HEK293T (cell line): ENCODE data around the gene NME7.

Experiments
- ARNT ChIP-seq: fragments of 450-650 bp; IDR thresholded peaks from 2 replicates; pipeline ENCODE4 v1.6.1; 2017; ENCODE audit warnings: mild to moderate bottlenecking
- BHLHE40 ChIP-seq: fragments of 450-650 bp; IDR thresholded peaks from 2 replicates; pipeline ENCODE4 v1.6.1; 2016; ENCODE audit warnings: mild to moderate bottlenecking, moderate library complexity, borderline replicate concordance
- CTBP1 ChIP-seq: fragments of 450-650 bp; IDR thresholded peaks from 2 replicates; pipeline ENCODE4 v1.6.1; 2016; ENCODE audit warnings: borderline replicate concordance
- ELF4 ChIP-seq: fragments of 450-650 bp; IDR thresholded peaks from 2 replicates; pipeline ENCODE4 v1.6.1; 2017; ENCODE audit warnings: antibody characterized with exemption
- FOXA1 ChIP-seq: fragments of 450-650 bp; IDR thresholded peaks from 2 replicates; pipeline ENCODE4 v1.6.1; 2016; ENCODE audit warnings: mild to moderate bottlenecking
- FOXK2 ChIP-seq: fragments of 450-650 bp; IDR thresholded peaks from 2 replicates; pipeline ENCODE4 v1.6.1; 2016; ENCODE audit warnings: mild to moderate bottlenecking
- HDGF ChIP-seq: fragments of 450-650 bp; IDR thresholded peaks from 2 replicates; pipeline ENCODE4 v1.6.1; 2017; ENCODE audit warnings: antibody characterized with exemption, borderline replicate concordance
- LEF1 ChIP-seq: fragments of 450-650 bp; IDR thresholded peaks from 2 replicates; pipeline ENCODE4 v1.6.1; 2017; ENCODE audit warnings: mild to moderate bottlenecking, borderline replicate concordance
- NFRKB ChIP-seq: fragments of 450-650 bp; IDR thresholded peaks from 2 replicates; pipeline ENCODE4 v1.6.1; 2016; ENCODE audit warnings: mild to moderate bottlenecking, moderate library complexity
- SP1 ChIP-seq: fragments of 450-650 bp; IDR thresholded peaks from 2 replicates; pipeline ENCODE4 v1.6.1; 2017
- SUZ12 ChIP-seq: fragments of 450-650 bp; IDR thresholded peaks from 2 replicates; pipeline ENCODE4 v1.6.1; 2016; ENCODE audit warnings: mild to moderate bottlenecking
- ZNF384 ChIP-seq: fragments of 450-650 bp; IDR thresholded peaks from 2 replicates; pipeline ENCODE4 v1.6.1; 2016
- TF ChIP-seq, protein P1 (sequence below): fragments of 450-650 bp; IDR thresholded peaks from 2 replicates; pipeline ENCODE4 v1.6.1; 2016

DNA sequence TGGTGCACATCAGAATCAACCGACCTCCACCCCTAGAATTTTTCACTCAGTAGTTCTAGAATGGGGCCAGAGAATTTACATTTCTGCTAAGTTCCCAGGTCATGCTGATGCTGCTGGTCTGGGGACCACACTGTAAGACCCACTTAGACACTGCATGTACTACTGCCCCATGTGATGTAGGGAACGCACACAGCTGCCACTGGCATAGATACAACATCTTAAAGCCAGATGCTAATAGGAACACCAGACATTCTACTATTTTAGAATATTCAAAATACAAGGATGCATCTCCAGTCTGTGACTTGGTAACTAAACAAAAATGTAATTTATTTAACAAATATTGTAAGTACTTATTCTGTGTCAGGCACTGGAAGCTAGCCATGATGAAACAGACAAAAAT, 275.2 kb downstream of the NME7 start:
- no peak for TF ChIP-seq BHLHE40
- no peak for TF ChIP-seq CTBP1
- no peak for TF ChIP-seq ELF4
- TF ChIP-seq SP1: no peak
- TF ChIP-seq NFRKB: no peak
- TF ChIP-seq FOXA1: no peak
- TF ChIP-seq SUZ12: no peak
- no peak for TF ChIP-seq HDGF
- no peak for TF ChIP-seq ZNF384
- no peak for TF ChIP-seq ARNT
- TF ChIP-seq, protein P1, sequence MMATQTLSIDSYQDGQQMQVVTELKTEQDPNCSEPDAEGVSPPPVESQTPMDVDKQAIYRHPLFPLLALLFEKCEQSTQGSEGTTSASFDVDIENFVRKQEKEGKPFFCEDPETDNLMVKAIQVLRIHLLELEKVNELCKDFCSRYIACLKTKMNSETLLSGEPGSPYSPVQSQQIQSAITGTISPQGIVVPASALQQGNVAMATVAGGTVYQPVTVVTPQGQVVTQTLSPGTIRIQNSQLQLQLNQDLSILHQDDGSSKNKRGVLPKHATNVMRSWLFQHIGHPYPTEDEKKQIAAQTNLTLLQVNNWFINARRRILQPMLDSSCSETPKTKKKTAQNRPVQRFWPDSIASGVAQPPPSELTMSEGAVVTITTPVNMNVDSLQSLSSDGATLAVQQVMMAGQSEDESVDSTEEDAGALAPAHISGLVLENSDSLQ: no peak
- no peak for TF ChIP-seq LEF1
- no peak for TF ChIP-seq FOXK2
